Activated naive CD4-positive, alpha-beta T cell treated with Interleukin-2 at 50 U/mL for 16 hours (primary cell): ENCODE data around the gene TNFAIP3.

ENCODE experiments used
- DNase-seq: peaks from one replicate; pipeline ENCODE4 v3.0.0-alpha.2; 2020

TNFAIP3 gene

DNA sequence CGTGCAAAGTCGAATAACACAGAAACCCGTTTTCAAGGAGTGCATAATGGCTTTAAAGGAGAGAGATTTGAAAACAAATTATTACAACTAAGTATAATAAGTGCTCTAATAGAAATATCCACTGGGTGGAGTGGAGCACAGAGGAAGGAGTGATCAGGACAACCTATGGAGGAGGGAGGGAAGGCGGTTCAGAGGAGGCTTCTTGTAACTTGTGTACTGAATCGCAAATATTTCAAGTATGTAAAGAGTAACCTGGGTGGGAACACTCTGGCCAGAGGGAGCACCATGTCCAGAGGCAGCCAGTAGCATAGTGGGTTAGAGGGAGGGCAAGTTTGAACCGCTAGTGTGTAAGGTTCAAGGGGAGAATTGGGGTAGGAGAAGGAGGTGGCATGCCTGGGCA lies 21.6 kb upstream of the TNFAIP3 start:
- no peak for DNase-seq

DNA sequence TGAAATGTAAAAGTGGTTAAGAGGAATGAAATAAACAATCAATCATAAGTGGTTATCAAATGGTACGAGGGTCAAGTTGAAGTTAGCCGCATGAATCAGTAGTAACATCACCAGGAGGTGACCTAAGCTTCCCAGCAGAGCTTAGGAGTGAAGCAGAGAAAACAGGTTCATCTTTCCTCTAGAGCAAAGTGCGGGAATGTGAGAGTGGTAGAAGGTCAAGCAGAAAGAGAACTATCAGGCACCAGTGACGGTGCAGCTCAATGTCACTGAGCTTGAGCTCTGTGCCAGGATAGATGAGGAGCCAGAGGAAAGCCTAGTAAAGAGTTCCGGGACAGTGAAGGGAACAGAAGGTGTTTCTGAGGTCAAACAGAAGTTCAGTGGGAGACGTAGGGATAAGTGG lies 20.8 kb upstream of the TNFAIP3 start:
- no peak for DNase-seq

DNA sequence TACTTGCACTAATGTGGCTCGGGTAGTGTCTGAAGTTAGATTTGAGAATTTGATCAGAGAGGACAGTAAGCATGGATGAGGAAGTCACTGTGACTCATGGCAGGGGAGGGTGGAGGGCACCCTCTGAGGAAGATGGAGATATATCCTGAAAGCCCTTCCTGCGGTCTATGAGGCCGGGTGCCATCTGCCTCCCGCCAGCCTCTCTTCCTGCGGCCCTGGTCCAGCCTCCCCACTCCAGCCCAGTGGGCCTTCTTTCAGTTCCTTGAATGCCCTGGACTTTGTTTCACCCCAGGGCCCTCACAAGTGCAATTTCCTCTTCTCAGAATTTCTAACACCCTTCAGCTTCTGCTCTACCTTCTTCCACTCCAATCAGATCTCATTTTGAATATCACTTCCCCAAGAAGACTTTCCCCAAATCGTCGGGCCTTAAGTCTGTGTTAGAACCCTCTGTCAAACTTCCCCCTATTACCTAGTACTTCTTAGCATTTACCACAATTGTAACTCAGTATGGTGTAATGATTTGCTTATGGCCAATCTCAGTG lies 20.2 kb upstream of the TNFAIP3 start:
- DNase-seq: no peak

DNA sequence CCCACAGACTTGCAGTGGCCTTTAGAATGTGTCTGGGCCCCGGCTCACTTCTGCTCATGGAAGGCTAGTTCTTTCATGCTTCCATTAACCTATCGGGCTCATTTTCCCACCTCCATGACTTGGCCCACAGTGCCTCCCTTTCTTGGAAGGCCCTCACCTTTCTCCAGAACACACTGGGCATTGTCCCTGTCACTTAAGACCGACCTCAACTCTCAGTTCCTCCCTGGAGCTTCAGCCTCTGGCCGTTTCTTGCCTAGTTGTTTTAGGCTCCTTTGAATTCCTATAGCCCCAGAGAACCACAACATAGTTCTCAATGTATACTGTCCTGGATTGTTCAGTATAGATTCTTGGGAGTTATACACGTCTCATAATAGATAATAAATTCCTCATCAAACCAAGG lies 19.3 kb upstream of the TNFAIP3 start:
- no peak for DNase-seq

GRCh38 chr6:137848672-137849071 lies 18.4 kb upstream of the TNFAIP3 start:
- DNase-seq: no peak

DNA sequence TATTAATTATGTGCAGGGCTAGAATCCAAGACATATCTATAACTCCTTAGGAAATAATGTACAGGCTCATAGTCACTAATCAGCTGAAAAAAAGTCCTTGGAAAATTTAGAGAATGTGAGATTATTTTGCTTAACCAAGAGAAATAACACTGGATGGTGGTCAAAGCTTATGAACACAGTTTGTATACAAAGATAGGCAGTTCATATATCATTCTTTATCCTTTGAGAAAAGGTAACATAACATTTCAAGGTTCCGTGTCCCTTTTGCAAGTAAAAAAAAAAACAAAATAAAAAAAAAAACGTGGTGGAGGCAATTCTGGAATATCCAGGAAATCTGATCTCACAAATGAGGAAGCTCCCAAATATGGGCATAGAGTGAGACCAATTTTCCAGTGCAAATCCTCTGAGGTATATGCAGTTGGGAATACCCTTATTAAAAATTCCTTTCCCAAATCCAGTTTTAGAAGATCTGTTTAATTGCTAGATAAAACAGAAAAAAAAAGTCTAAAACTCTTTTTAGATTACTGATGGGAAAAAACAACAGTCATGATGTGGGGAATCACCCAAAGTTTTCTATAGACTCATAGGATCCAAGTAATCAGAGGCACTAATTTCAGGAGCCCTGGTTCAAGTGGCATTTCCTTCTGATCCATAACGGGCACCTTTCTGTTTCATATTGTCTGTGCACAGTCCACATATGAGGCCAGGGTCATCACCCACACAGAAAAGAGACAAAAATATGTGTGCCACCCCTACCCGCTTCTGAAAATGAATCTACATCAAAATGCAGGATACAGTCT lies 17.7 kb upstream of the TNFAIP3 start:
- peak; percentile 28 for DNase-seq

DNA sequence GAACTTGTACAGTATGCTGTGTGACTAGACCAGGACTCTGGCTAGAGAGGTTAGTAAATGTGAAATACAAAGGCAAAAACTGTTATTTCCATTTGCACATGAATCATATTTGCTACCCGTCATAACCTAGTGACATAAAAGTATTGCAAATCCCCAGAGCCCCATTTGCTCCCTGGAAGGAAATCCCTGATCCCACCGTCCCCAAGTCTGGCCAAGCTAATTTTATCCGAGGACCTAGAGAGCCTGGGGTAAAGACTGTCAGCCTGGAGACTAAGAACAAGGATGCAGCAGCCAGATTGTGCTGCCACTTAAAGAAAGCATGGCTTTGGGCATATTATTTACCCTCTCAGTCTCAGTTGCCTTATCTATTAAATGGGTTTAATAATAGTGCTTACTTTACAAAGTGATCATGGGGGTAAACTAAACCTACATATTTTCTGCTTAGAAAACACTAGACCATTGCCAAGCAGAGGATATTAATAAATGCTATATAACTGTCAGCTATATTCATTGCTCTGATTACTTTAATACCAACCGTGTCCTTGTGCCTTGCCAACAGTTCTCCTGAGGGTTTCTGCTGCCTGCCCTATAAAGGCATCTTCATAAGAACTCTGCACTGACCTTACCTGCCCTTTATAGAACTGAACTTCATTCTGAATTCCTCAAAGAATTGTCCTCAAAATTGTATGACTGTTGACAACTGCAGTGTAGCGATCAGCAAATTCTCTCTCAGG lies 16.9 kb upstream of the TNFAIP3 start:
- no peak for DNase-seq

DNA sequence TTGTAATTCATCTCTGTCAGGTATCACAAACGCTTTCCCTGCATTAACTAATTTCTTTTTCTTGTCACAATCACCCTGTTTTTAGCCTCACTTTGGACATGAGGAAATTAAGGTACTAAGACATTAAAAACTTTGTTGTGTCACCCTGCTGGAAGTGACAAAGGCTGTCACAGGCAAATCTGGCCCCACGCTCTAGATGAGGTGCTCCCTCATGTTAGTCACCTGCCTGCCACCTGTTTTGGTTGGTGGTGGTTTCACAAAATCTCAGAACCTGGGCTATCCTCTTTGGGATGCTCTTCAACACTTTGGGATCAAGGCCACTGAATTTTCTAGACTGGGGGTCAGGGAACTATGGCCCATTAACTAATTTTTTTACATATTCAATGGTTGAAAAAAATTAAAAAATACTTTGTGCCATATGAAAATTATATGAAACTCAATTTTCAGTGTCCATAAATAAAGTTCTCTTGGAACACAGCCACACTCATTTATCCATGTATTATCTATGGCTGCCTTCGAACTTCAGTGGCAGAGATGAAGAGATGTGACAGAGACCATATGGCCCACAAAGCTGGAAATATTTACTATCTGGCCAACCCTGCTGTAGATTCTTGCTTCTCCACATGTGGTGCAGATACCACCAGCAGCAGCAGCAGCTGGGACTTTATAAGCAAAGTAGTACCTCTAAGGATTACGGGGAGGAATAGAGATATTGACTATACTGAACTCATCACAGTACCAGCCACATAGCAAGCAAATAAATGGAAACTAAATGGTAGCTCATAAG lies 16.1 kb upstream of the TNFAIP3 start:
- no peak for DNase-seq

DNA sequence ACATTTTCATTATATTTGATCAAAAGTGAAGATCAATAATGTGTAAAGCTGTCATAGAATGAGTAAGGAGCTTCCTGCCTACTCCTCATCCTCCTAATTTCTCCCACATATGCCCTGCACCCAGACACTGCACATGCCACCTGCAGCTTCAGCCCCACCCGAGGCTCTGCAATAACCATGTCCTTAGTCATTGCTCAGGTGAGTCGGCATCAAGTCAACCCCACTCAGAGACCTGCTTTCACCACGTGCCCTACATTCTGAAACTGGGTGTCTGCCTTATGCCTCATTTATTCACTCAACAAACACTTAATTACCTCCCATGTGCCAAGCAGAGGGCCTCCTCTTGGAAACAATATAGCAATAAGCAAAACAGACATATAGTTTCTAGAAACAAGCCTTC lies 15.4 kb upstream of the TNFAIP3 start:
- peak; percentile 17 for DNase-seq

DNA sequence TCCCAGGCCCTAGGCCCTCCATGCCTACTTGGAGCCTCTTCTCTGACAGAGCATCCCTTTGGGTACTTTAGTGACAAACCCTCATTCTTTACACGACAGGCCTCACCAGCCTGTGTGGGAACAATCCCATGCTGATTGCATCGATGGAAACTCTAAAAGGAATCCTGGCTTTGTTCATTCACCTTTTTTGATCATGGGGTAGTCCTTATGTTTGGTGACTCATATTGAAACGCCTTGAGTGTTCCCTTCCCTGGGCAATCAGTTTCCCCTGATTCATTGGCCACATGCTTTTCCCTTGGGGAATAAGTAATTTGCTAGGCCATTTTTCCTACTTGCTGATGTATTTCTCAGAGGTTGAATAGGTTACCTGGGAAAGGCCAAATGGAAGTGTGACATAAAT lies 14.7 kb upstream of the TNFAIP3 start:
- DNase-seq: no peak

- no peak for DNase-seq
Measured at GRCh38 chr6:137852811-137853210, 14.2 kb upstream of the TNFAIP3 start.

GRCh38 chr6:137853569-137854213 lies 13.4 kb upstream of the TNFAIP3 start:
- DNase-seq: no peak

- no peak for DNase-seq
Measured at GRCh38 chr6:137856138-137856898, 10.7 kb upstream of the TNFAIP3 start.

GRCh38 chr6:137859025-137859424 lies 8.0 kb upstream of the TNFAIP3 start:
- no peak for DNase-seq

- DNase-seq: no peak
Measured at GRCh38 chr6:137860394-137861005, 6.6 kb upstream of the TNFAIP3 start.

GRCh38 chr6:137861550-137862337 lies 5.3 kb upstream of the TNFAIP3 start:
- no peak for DNase-seq

DNA sequence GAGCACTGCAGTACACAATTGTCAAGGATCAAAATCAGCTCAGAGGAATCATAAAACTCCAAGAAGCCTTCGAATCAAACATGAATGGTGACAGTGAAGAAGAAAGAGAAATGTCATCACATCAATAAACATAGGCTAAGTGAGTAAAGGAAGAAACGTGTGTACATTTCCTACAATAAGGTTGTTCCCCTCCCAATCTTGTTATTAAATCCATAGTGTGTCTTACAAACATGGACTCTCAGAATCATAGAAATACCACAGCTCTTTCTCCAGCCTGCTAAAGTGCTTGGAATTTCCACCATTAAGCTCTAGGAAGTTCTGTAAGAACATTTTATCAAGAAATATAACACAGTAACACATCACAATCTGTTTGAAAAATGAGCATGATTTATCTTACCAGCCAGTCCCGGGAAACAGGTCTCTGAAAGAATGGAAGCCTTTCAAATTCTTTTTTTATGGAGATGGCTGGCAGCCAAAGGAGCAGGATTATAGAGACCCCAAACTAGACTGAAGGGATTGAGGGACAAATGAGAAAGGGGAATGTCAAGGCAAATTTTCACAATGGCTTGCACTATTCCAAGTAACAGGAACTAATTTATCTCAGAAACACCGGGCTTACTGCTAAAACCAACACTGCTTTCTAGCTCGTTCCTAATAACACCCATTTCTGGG lies 4.5 kb upstream of the TNFAIP3 start:
- no peak for DNase-seq

- DNase-seq: no peak
Measured at GRCh38 chr6:137863091-137863797, 3.8 kb upstream of the TNFAIP3 start.

DNA sequence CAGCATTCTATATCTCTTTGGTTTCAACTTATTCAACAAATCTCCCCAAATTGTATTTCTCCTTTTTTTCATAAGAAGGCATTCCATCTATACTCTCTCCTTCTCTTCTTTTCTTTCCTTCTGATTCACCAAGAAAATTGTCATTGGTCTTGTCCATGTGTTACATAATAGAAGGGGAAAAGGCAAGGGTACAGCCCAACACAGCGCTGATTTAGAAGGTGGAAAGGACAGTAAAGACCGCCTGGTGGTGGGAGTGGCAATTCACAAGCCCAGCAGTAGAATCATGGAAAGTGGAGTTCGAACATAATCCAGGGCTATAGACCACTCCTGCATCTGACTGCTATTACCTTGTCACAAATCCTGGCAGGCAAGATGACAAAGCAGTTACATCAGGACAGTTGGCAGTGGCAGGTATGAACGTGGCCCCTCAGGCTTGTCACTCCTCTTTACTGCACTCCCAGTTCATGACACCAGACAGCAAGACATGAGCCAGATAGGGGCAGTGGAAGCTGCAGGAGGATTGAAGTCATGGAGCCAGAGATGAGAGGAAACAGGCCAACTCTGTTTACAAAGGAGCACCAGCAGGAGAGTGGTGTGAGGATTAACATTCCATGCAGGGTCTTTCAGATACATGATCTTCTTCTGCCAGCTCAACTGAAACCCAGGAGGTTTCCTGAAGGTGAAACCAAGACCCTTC lies 2.1 kb upstream of the TNFAIP3 start:
- DNase-seq: no peak
